HepG2 (cell line): ENCODE measurements around the gene GPR26.

Source experiments
- IKZF1 ChIP-seq: fragments of 450-650 bp; IDR thresholded peaks from 2 replicates; pipeline ENCODE4 v1.7.1; 2016
- MED13 ChIP-seq: sonication (generic); formaldehyde crosslinking; IDR thresholded peaks from 2 replicates; pipeline ENCODE4 v1.5.0; 2020; ENCODE audit warnings: missing genetic modification reagents
- MXI1 ChIP-seq: IDR thresholded peaks from 3 replicates; pipeline ENCODE4 v1.6.1; 2012; ENCODE audit warnings: low read depth, low read length, inconsistent platforms, borderline replicate concordance
- MYNN ChIP-seq: sonication (generic); formaldehyde crosslinking; IDR thresholded peaks from 2 replicates; pipeline ENCODE4 v1.4.0; 2020; ENCODE audit warnings: mild to moderate bottlenecking, low read depth, missing genetic modification reagents
- ZKSCAN1 ChIP-seq: fragments of 150-350 bp; IDR thresholded peaks from 2 replicates; pipeline ENCODE4 v1.6.1; 2014; ENCODE audit warnings: low read length
- ZNF431 ChIP-seq: sonication (generic); formaldehyde crosslinking; IDR thresholded peaks from 2 replicates; pipeline ENCODE4 v1.9.0; 2022; ENCODE audit warnings: missing genetic modification reagents, low read depth, mild to moderate bottlenecking, borderline replicate concordance
- ZNF580 ChIP-seq: IDR thresholded peaks from 2 replicates; pipeline ENCODE4 v1.6.1; 2016; ENCODE audit warnings: low read depth, borderline replicate concordance
- ZNF740 ChIP-seq: sonication (generic); formaldehyde crosslinking; IDR thresholded peaks from 2 replicates; pipeline ENCODE4 v1.4.0; 2020; ENCODE audit warnings: missing genetic modification reagents

GRCh38 chr10:123642697-123643096 lies 23.5 kb upstream of the GPR26 start:
- TF ChIP-seq ZNF431 (CRISPR knock-in tag) (no peak), MXI1 (no peak), ZNF740 (CRISPR knock-in tag) (no peak), ZNF580 (no peak), IKZF1 (no peak), MED13 (CRISPR knock-in tag) (no peak), ZKSCAN1 (no peak), MYNN (no peak)
